Inferior parietal cortex (tissue), 1 donor: Measurements from ENCODE around the gene PRLH.

ENCODE experiments used
- DNase-seq: peaks from one replicate; pipeline ENCODE4 v3.0.0-alpha.2; 2016; ENCODE audit errors: extremely low spot score

PRLH gene

GRCh38 chr2:237564526-237565131 is 1.7 kb upstream of the PRLH start:
- DNase-seq: no peak

DNA sequence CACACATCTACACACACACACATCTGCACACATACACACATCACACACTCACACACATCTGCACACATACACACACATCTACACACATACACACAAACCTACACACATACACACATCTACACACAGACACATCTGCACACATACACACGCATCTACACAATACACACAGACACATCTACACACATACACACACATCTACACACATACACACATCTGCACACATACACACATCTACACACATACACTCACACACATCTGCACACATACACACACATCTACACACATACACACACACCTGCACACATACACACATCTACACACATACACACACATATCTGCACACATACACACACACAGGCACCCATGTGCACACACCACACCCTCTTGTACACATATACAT is 400 bp upstream of the PRLH start:
- DNase-seq: no peak

DNA sequence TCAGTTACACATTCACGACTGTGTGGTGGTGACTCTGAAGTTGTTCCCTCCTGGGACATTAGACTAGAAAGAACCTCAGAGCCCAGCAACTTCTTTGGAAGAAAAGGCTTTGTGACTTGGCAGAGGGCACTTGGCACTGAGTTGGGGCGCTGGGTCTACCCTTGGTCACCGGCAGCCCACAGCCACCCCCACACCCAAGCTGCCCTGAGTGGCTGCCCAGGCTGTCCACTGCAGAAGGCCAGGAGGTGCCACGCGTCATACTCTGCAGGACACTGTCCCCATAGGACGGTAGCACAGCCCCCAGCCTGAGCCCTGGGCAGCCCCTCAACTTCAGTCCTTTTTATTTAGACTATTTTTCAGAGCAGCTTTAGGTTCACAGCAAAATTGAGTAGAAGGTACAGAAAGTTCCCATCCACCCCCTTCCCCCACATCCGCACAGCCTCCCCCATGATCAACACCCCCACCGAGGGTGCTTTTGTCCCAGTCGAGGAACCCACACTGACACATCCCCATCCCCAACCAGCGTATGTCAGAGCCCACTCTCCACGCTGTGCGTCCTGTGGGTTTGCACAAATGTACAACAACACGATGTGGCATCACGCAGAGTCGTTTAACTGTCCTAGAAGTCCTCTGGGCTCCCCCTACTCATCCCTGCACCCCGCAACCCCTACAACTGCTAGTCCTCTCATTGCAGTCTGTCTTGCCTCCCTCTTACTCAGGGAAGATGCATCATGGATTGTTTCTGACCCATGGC is 1.1 kb downstream of the PRLH start:
- DNase-seq: no peak

- no peak for DNase-seq
Measured at GRCh38 chr2:237568121-237568660, 1.8 kb downstream of the PRLH start.

DNA sequence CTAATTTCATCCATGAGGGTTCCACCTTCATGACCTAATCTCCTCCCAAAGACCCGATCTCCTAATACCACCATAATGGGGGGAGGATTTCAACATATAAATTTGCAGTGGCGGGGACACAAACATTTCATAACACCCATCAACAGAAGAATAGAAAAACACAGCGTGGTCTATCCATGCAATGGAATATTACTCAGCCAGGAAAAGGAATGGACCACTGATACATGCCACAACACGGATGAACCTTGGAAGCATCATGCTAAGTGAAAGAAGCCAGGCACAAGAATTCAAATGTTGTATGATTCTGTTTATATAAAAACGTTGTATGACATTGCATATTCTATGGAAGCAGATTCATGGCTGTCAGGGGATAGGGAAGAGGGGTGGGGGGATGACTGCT is 2.7 kb downstream of the PRLH start:
- DNase-seq: no peak

- no peak for DNase-seq
Measured at GRCh38 chr2:237569896-237570295, 3.5 kb downstream of the PRLH start.

DNA sequence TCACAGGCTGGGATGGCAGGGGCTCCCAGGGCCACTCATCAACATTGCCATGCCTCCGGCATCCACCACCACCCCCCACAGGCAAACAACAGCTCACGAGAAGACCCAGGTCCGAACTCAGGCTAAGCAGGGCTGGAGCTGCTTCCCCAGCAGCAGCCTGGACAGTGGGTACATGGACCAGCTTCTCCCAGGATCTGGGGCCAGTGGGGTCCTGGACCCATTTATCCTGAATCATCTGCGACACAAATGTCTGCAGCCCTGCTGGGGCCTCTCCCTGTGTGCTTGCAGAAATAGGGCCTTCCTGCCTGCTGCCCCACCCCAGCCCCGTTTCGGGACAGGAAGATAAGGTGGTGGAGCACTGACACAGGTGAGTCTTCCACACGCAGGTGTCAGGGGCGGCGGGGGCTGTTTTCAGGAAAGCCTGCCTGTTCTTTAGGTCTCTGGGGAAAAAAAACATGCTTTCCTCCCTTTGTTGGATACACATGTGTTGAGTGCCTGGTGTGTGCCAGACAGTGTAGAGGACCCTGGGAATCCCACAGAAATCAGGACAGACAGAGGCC is 4.5 kb downstream of the PRLH start:
- DNase-seq: no peak

DNA sequence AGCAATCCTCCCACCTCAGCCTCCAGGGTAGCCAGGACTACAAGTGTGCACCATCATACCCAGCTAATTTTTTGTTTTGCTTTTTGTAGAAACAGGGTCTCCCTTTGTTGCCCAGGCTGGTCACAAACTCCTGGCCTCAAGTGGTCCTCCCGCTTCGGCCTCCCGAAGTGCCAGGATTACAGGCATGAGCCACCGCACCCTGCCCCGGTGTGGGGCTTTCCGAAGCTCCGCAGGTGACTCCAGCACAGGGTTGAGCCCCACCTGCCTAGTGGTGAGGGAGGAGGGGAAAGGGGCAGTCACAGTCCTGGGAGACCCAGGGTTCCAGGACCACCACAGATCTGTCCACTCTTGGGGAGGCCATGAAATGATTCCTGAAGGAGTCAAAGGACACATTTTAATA is 5.2 kb downstream of the PRLH start:
- DNase-seq: no peak

- peak; percentile 85 for DNase-seq
Measured at GRCh38 chr2:237572021-237572741, 5.8 kb downstream of the PRLH start.

DNA sequence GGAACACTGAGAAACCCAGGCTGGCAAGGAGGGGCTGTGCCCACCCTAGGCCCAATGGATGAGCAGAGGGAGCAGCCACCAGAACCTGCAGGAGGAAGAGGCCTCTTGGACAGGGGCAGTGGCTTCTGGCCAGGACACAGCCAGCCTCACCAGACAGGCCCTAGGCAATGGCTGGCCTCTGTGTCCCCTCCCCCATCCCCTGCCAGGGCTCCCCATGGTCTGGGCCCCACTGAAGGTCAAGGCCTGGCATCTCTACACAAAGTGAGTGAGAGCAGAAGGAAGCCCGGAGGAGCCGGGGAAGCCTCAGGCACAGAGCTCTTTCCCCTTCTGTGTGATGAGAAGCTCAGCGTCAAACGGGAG is 6.3 kb downstream of the PRLH start:
- DNase-seq: no peak

DNA sequence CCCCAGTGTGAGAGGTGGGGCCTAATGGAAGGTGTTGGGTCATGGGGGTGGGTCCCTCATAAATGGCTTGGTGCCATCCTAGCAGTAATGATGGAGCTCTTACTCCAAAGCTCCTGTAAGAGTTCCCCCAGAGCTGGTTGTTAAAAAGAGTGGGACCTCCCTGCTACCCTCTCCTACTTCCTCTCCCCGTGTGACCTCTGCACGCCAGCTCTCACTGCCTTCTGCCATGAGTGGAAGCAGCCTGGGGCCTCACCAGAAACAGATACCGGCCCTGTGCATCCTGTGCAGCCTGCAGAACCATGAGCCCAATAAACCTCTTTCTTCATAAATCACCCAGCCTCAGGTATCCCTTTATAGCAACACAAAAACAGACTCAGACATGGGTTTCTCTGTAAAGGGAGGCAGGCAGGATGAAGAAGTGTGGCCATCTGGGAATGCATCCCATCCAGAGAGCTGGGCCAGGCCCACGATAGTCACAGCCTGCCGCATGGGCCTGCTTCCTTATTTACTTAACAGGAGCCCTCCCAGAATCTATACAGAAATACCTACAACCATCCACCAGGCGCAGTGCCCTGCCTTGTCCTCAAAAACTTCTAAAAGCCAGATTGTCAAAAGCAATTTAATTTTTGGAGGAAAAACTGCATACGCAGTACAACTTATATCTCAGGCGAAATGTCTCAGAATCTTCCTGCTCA is 7.5 kb downstream of the PRLH start:
- DNase-seq: no peak

DNA sequence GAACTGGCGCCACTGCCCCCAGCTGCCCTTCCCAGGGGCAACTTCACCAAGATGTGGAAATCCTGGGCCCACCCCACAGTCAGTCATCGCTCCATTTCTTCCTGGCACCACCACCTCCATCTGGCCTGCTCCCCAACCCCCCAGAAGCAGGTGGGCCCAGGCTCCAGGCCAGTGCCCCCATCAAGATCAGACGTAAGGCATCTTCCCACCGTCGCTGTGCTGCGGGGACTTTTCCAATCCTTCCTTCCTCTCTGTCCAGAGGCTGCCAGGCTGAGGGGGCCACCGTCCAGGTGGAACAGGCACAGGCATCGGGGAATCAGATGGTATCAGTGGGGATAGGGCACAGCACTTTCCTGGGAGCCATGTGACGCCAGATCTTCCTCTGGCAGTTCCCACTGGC is 8.1 kb downstream of the PRLH start:
- no peak for DNase-seq

DNA sequence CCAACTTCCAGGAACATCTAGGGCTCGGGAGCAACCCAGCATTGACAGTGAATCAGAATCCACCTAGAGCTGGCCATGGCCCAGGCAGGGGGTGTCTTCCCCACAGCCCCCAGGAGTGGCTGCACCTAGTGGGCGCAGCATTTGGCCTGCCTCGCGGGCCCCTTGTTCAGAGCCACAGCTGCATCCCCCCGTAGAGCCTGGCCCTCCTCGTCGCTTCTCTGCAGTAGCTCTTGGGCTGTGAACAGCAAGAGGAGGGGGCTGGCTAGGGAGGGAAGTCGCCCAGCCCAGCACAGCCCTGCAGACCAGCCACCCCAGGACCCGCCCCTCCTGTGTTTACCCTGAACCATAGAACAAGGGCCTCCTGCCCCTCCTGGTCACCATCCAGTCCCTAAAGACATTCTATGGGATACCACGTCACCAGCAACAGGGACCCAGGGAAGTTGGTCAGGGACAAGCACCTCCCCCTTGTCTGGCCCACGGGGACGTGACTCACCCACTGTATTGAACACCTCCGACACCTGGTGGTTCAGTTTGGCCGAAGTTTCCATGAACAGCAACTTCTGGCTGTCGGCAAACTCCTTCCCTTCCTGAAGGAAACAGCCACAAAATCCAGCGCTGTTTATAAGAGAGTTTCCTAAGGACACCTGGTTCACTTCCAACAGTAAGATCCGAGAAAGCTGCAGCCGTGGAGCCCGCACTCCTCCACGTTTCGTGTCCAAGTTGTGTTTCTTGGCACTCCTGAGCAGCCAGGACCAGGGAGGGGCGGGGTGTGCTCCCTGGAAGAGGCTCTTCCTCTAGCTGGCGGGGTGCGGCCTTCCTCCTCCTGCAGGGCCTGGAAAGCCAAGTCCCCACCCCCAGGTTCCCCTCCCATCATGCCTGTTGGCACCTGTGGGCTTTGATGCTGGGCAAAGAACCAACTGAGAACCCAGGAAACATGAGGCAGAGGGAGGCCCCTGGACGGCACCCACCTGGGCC is 8.8 kb downstream of the PRLH start:
- DNase-seq: no peak

DNA sequence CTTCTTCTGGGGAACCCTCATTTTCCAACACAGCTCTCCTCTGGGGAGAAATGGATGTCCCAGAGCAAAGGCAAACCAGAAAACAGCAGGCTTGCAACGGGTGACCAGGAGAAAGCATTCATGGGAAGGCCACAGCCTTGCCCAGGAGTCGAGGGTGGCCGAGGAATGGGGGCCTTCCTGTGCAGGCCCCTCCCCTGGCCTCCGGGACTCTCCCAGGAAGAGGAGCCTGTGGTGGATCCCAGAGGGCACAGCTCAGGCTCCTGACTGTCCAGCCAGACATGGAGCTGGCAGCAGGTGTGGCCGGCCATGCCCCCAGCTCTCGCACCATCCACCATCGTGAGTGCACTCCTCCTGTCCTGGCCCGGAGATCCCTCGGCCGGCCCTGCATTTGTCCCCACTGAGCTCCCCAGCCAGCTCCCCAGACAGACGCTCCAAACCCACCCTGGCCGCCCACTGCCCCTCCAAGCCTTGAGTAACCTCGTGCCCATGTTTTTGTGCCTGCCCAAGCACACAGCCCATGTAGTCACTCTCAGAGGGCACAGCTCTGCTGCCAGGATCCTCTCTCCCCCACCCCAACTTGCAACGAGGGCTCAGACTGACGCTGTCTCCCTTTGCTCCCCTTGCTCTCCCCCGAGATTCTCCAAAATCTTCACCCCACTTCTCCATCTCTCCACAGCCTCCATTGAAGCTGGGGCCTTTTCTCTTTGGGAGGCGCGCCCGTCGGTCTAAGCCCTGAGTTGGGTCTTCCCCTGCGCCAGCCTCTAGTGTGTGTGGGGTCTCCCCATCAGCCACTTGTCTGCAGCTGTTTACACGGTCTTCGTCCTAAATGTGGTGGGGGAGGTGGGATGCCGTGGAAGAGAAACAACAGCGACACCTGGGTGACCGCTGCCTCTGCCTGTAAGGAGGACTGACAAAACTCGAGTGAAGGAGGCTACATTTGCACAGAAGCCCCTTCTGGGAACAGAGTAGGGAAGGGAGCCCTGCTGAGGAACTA is 9.8 kb downstream of the PRLH start:
- DNase-seq: no peak

DNA sequence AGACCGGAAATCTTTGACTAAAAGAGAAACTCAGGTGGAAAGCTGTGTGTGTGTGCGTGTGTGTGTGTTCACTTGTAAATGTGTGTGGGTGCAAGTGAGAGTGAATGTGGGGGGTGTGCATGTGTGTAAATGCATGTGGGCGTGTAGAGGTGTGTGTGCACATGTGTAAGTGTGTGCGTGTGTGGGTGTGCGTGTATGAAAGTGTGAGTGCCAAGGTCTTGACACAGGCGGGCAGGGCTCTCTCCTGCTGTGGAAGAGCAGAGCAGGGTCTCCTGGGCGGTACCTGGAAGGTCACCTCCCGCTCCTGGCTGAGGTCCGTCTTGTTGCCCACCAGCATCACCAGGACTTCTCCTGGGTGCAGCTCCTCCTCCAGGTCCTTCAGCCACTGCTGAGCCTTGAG is 10.6 kb downstream of the PRLH start:
- no peak for DNase-seq

DNA sequence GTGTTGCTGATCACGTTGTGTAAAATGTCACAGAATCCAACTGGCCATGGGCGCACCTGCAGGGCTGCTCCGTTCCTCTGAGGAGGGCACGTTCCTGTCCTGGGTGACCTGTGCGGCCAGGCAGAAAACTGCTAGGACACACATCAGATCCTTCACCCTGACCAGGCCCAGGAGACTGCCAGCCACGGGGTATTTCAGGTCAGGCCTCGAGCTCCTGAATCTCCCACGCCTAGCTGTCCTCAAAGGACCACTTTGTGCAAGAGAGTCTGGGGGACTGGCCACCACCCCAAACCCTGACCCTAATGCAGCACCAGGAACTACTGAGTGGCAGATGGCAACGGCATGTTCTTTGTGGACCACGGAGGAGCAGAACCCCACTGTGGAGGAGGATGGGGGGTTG is 11.1 kb downstream of the PRLH start:
- DNase-seq: no peak

- no peak for DNase-seq
Measured at GRCh38 chr2:237577956-237578870, 11.8 kb downstream of the PRLH start.

- DNase-seq: no peak
Measured at GRCh38 chr2:237581326-237581725, 15.0 kb downstream of the PRLH start.
